ENCODE results near the gene SORBS2.

DNA sequence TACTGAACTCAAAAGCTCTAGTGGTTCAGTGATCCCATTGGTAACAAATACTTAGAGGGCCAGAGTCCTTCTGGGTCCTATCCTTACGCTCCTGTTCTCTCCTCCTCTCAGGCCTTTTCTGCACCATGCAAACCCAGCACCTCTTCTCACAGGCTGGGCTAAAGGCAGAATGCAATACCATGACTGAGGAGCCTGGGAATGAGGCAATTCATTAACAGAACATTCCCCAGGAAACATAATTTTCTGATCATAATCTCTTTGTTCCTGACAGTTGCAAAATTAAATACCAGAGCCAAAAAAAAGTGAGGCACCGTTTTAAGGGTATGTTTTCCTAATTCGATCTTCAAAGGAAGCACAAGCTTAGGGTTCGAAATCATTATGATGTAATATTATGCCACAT is 9.0 kb downstream of the SORBS2 start:
- TF ChIP-seq, protein P1, sequence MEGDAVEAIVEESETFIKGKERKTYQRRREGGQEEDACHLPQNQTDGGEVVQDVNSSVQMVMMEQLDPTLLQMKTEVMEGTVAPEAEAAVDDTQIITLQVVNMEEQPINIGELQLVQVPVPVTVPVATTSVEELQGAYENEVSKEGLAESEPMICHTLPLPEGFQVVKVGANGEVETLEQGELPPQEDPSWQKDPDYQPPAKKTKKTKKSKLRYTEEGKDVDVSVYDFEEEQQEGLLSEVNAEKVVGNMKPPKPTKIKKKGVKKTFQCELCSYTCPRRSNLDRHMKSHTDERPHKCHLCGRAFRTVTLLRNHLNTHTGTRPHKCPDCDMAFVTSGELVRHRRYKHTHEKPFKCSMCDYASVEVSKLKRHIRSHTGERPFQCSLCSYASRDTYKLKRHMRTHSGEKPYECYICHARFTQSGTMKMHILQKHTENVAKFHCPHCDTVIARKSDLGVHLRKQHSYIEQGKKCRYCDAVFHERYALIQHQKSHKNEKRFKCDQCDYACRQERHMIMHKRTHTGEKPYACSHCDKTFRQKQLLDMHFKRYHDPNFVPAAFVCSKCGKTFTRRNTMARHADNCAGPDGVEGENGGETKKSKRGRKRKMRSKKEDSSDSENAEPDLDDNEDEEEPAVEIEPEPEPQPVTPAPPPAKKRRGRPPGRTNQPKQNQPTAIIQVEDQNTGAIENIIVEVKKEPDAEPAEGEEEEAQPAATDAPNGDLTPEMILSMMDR (IDR thresholded peaks at IDR 0.05) = no peak
- TF ChIP-seq ZFX (IDR thresholded peaks at IDR 0.05; ENCODE audit: borderline replicate concordance) = no peak
